SK-N-MC (cell line): ENCODE measurements around the gene MCC.

ENCODE experiments used
- DNase-seq: peaks from one replicate; pipeline ENCODE4 v3.0.0-alpha.2; 2011; ENCODE audit warnings: low read depth, low spot score
- H3K27ac ChIP-seq: fragments of 200-600 bp; sonication (generic); 2 replicates; pipeline ENCODE4 v1.5.1; 2016; ENCODE audit warnings: mixed run types
- H3K36me3 ChIP-seq: fragments of 200-600 bp; sonication (generic); 2 replicates; pipeline ENCODE4 v1.6.1; 2017; ENCODE audit warnings: antibody characterized with exemption, low read length, mixed read lengths; ENCODE audit not compliant: insufficient read depth
- H3K4me3 ChIP-seq: fragments of 200-600 bp; sonication (generic); 2 replicates; pipeline ENCODE4 v1.5.1; 2016
- H3K9ac ChIP-seq: fragments of 200-600 bp; sonication (generic); 2 replicates; pipeline ENCODE4 v1.8.0; 2017; ENCODE audit warnings: mixed run types, mixed read lengths; ENCODE audit not compliant: insufficient read length
- H3K9me3 ChIP-seq: fragments of 200-600 bp; sonication (generic); 2 replicates; pipeline ENCODE4 v1.6.1; 2017; ENCODE audit warnings: low read depth, mild to moderate bottlenecking, antibody characterized with exemption, low read length, moderate library complexity, mixed read lengths
- EZH2 ChIP-seq: fragments of 200-600 bp; sonication (generic); IDR thresholded peaks from one replicate; pipeline ENCODE4 v1.6.1; 2017; ENCODE audit warnings: antibody characterized with exemption
- FOXP2 ChIP-seq: optimal IDR thresholded peaks from 2 replicates; pipeline ENCODE3; 2011; ENCODE audit warnings: mild to moderate bottlenecking, moderate library complexity; ENCODE audit not compliant: insufficient read depth; ENCODE audit errors: extremely low read length, control extremely low read depth
- POLR2AphosphoS5 ChIP-seq: IDR thresholded peaks from 2 replicates; pipeline ENCODE4 v1.6.1; 2012; ENCODE audit warnings: mild to moderate bottlenecking, low read depth, low read length, borderline replicate concordance

MCC gene

GRCh38 chr5:113050721-113051382 is 437.4 kb downstream of the MCC start:
- Histone ChIP-seq H3K27ac (no peak overlapping the region), H3K4me3 (no peak overlapping the region), H3K36me3 (no peaks in the 10 kb centered on the region), H3K9me3 (no peaks in the 10 kb centered on the region), H3K9ac (no peak overlapping the region)
- DNase-seq: no peak
- no peak for TF ChIP-seq FOXP2
- TF ChIP-seq POLR2AphosphoS5: no peak
- TF ChIP-seq EZH2: no peak

- DNase-seq: no peak
- Histone ChIP-seq H3K36me3 (no peaks in the 10 kb centered on the region), H3K27ac (no peak overlapping the region), H3K9me3 (no peaks in the 10 kb centered on the region), H3K9ac (no peak overlapping the region), H3K4me3 (no peak overlapping the region)
- TF ChIP-seq EZH2: no peak
- no peak for TF ChIP-seq FOXP2
- no peak for TF ChIP-seq POLR2AphosphoS5
These were observed 439.3 kb downstream of the MCC start for GRCh38 chr5:113048931-113049330.

GRCh38 chr5:113047733-113048652 is 440.3 kb downstream of the MCC start:
- no peak for TF ChIP-seq EZH2
- TF ChIP-seq POLR2AphosphoS5: no peak
- DNase-seq: no peak
- H3K27ac ChIP-seq: no peak overlapping the region
- no peaks in the 10 kb centered on the region for H3K9me3 ChIP-seq
- H3K9ac ChIP-seq: no peak overlapping the region
- no peaks in the 10 kb centered on the region for H3K36me3 ChIP-seq
- H3K4me3 ChIP-seq: no peak overlapping the region

GRCh38 chr5:113047234-113047633 is 441.0 kb downstream of the MCC start:
- H3K9me3 ChIP-seq: no peaks in the 10 kb centered on the region
- no peak overlapping the region for H3K9ac ChIP-seq
- no peak for TF ChIP-seq FOXP2
- no peak for TF ChIP-seq POLR2AphosphoS5
- no peak for TF ChIP-seq EZH2
- no peaks in the 10 kb centered on the region for H3K36me3 ChIP-seq
- no peak overlapping the region for H3K27ac ChIP-seq
- H3K4me3 ChIP-seq: no peak overlapping the region
- DNase-seq: no peak

GRCh38 chr5:113044776-113045465 is 443.3 kb downstream of the MCC start:
- no peak for DNase-seq
- H3K4me3 ChIP-seq: no peak overlapping the region
- no peak overlapping the region for H3K27ac ChIP-seq
- no peaks in the 10 kb centered on the region for H3K9me3 ChIP-seq
- no peak for TF ChIP-seq POLR2AphosphoS5
- no peak for TF ChIP-seq FOXP2
- no peak for TF ChIP-seq EZH2
- H3K9ac ChIP-seq: no peak overlapping the region
- H3K36me3 ChIP-seq: no peaks in the 10 kb centered on the region

GRCh38 chr5:113043491-113043931 is 444.7 kb downstream of the MCC start:
- DNase-seq: no peak
- TF ChIP-seq POLR2AphosphoS5 (no peak), EZH2 (no peak), FOXP2 (no peak)
- H3K27ac ChIP-seq: no peak overlapping the region
- no peak overlapping the region for H3K9ac ChIP-seq
- H3K36me3 ChIP-seq: no peaks in the 10 kb centered on the region
- H3K4me3 ChIP-seq: no peak overlapping the region
- no peaks in the 10 kb centered on the region for H3K9me3 ChIP-seq

- no peak overlapping the region for H3K9ac ChIP-seq
- DNase-seq: no peak
- H3K9me3 ChIP-seq: no peaks in the 10 kb centered on the region
- no peaks in the 10 kb centered on the region for H3K36me3 ChIP-seq
- no peak overlapping the region for H3K27ac ChIP-seq
- no peak for TF ChIP-seq POLR2AphosphoS5
- no peak for TF ChIP-seq EZH2
- no peak for TF ChIP-seq FOXP2
- H3K4me3 ChIP-seq: no peak overlapping the region
These were observed 445.6 kb downstream of the MCC start for GRCh38 chr5:113042491-113043243.
